ENCODE results near the gene FBXO2.

- TF ChIP-seq TAF1 (IDR thresholded peaks at IDR 0.05; ENCODE audit: borderline replicate concordance, insufficient read depth, low read length) (no peak), POLR2AphosphoS5 (IDR thresholded peaks at IDR 0.05; ENCODE audit: low read depth, low read length) (no peak), SIN3A (IDR thresholded peaks at IDR 0.05; ENCODE audit: borderline replicate concordance, insufficient read depth, low read length) (no peak), FOXP2 (optimal IDR thresholded peaks at IDR 0.05; ENCODE audit: borderline replicate concordance, extremely low read depth, extremely low read length, insufficient read depth) (no peak)
- TF ChIP-seq, protein P1, sequence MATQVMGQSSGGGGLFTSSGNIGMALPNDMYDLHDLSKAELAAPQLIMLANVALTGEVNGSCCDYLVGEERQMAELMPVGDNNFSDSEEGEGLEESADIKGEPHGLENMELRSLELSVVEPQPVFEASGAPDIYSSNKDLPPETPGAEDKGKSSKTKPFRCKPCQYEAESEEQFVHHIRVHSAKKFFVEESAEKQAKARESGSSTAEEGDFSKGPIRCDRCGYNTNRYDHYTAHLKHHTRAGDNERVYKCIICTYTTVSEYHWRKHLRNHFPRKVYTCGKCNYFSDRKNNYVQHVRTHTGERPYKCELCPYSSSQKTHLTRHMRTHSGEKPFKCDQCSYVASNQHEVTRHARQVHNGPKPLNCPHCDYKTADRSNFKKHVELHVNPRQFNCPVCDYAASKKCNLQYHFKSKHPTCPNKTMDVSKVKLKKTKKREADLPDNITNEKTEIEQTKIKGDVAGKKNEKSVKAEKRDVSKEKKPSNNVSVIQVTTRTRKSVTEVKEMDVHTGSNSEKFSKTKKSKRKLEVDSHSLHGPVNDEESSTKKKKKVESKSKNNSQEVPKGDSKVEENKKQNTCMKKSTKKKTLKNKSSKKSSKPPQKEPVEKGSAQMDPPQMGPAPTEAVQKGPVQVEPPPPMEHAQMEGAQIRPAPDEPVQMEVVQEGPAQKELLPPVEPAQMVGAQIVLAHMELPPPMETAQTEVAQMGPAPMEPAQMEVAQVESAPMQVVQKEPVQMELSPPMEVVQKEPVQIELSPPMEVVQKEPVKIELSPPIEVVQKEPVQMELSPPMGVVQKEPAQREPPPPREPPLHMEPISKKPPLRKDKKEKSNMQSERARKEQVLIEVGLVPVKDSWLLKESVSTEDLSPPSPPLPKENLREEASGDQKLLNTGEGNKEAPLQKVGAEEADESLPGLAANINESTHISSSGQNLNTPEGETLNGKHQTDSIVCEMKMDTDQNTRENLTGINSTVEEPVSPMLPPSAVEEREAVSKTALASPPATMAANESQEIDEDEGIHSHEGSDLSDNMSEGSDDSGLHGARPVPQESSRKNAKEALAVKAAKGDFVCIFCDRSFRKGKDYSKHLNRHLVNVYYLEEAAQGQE (IDR thresholded peaks at IDR 0.05; ENCODE audit: insufficient read depth in 1 of 2, low read depth in 2 of 2, low read length in 2 of 2), result no peak
Observed at GRCh38 chr1:11648732-11649158, 5.5 kb downstream of the FBXO2 start.
